Measurements from ENCODE around the gene TPK1. TPM values are rescaled to one million over a fixed set of nuclear protein-coding genes. Genes with fewer than 3 reads are reported as not detected.

TPK1 gene
- total and polyA plus RNA-seq, 2 of the 8 experiments (the other 6 are each of a cell fraction or from before 2014, with no cell fraction given) = 1.9 to 2.7 TPM

DNA sequence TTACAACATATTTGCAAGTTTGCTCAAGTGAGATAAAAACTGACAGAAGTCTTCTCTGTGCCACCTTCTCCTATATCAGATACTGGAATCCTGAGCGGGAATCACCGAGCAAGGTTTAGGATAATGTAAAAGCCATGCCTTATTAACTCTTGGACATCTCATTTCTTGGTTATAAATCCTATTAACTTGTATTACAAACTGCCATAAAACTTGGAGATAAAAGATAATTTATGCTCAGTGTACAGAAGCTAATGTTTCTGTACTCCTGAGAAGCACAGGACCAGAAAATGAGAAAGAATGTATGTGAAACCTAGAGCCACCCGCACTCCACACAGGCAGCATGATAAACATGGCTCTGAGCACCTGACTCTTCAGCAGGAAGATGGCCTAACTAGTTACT lies 251.1 kb downstream of the TPK1 start:
- no peak overlapping the region for H3K4ac ChIP-seq (replicated peaks; ENCODE audit: insufficient read length, low read depth, low read length)
- WGBS, 2 experiments (ENCODE audit: extremely low coverage in 1 of 2, insufficient coverage in 1 of 2, insufficient read length in 1 of 2, insufficient replicate concordance in 2 of 2, low coverage in 1 of 2, low lambda C conversion rate in 2 of 2, missing lambda C conversion rate in 1 of 2) = 93% methylated on average over 3 of the region's 3 CpGs; no CpG with 5 or more reads in 1 of the 2 experiments
- H3K4me1 ChIP-seq (replicated peaks in 1 of 4; ENCODE audit: control insufficient read depth in 3 of 4, insufficient read depth in 4 of 4, low read length in 3 of 4) = no peaks in the 10 kb centered on the region
- no peak overlapping the region for H3K23ac ChIP-seq (ENCODE audit: insufficient read length)
- FAIRE-seq (no peak), DNase-seq (ENCODE audit: low read depth in 1 of 2, low spot score in 2 of 2) (no peak)
- H3K4me2 ChIP-seq (ENCODE audit: insufficient read depth in 1 of 2, low read depth in 2 of 2, low read length in 2 of 2) = no peak overlapping the region
- H2BK12ac ChIP-seq (ENCODE audit: low read depth, low read length) = no peak overlapping the region
- no peak overlapping the region for H2BK120ac ChIP-seq (replicated peaks; ENCODE audit: low read depth, low read length)
- POLR2A ChIA-PET (ENCODE audit: partially characterized antibody) = no interaction called here
- H3K56ac ChIP-seq (replicated peaks; ENCODE audit: insufficient read length, low read depth, low read length) = no peak overlapping the region
- no peaks in the 10 kb centered on the region for H3K79me1 ChIP-seq (ENCODE audit: low read depth, low read length)
- no peak overlapping the region for H3K4me3 ChIP-seq (ENCODE audit: extremely low read depth in 1 of 4, insufficient read depth in 2 of 4, low read depth in 3 of 4, low read length in 4 of 4)
- no peaks in the 10 kb centered on the region for H3K36me3 ChIP-seq (ENCODE audit: control insufficient read depth in 2 of 4, insufficient read depth in 4 of 4, low read length in 3 of 4)
- no peak overlapping the region for H4K5ac ChIP-seq (ENCODE audit: insufficient read length, low read depth, low read length)
- H2BK5ac ChIP-seq (ENCODE audit: low read depth, low read length) = no peak overlapping the region
- H2BK20ac ChIP-seq (ENCODE audit: low read length) = no peak overlapping the region
- H3K14ac ChIP-seq (ENCODE audit: insufficient read length) = no peak overlapping the region
- no peak overlapping the region for H3K27ac ChIP-seq (ENCODE audit: low read depth, low read length)
- CTCF ChIA-PET (ENCODE audit: partially characterized antibody) = no interaction called here
- no peak overlapping the region for H3K18ac ChIP-seq (ENCODE audit: extremely low read depth, low read length)
- H2BK15ac ChIP-seq (ENCODE audit: low read length) = no peak overlapping the region
- no peaks in the 10 kb centered on the region for H3K9me3 ChIP-seq (ENCODE audit: insufficient read depth in 2 of 2, low read depth in 1 of 2, low read length in 1 of 2)
- no peak overlapping the region for H2AFZ ChIP-seq (ENCODE audit: low read length)
- no peaks in the 10 kb centered on the region for H3K27me3 ChIP-seq (replicated peaks in 1 of 4; ENCODE audit: control insufficient read depth in 3 of 4, extremely low read depth in 1 of 4, insufficient read depth in 3 of 4, low read length in 3 of 4)
- H3K79me2 ChIP-seq (ENCODE audit: control insufficient read depth in 1 of 2, insufficient read depth in 2 of 2, low read length in 2 of 2) = no peaks in the 10 kb centered on the region
- no peaks in the 10 kb centered on the region for H3K23me2 ChIP-seq (ENCODE audit: low read depth, low read length)
- H4K91ac ChIP-seq (replicated peaks; ENCODE audit: insufficient read length, low read length) = no peak overlapping the region
- TF ChIP-seq CEBPB (IDR thresholded peaks at IDR 0.05; ENCODE audit: low read depth, low read length) (no peak), TBP (IDR thresholded peaks at IDR 0.05; ENCODE audit: low read depth, low read length) (no peak), BACH1 (IDR thresholded peaks at IDR 0.05; ENCODE audit: low read length) (no peak), CBX5 (IDR thresholded peaks at IDR 0.05; ENCODE audit: low read depth, low read length) (no peak), CREB1 (IDR thresholded peaks at IDR 0.05) (no peak), TAF1 (IDR thresholded peaks at IDR 0.05; ENCODE audit: low read depth, low read length) (no peak), EZH2 (IDR thresholded peaks at IDR 0.05; ENCODE audit: low read depth, low read length, severe bottlenecking) (no peak), ZNF274 (IDR thresholded peaks at IDR 0.05; ENCODE audit: borderline replicate concordance, extremely low read depth, low read length) (no peak), SP1 (IDR thresholded peaks at IDR 0.05; ENCODE audit: low read depth, low read length) (no peak), BCL11A (IDR thresholded peaks at IDR 0.05; ENCODE audit: low read depth in 2 of 2, low read length in 2 of 2) (no peak), HDAC2 (IDR thresholded peaks at IDR 0.05; ENCODE audit: borderline replicate concordance in 1 of 2, low read depth in 2 of 2, low read length in 2 of 2) (no peak), ASH2L (IDR thresholded peaks at IDR 0.05; ENCODE audit: low read length) (no peak), TCF12 (IDR thresholded peaks at IDR 0.05; ENCODE audit: low read depth, low read length) (no peak)
- TF ChIP-seq, protein P1, sequence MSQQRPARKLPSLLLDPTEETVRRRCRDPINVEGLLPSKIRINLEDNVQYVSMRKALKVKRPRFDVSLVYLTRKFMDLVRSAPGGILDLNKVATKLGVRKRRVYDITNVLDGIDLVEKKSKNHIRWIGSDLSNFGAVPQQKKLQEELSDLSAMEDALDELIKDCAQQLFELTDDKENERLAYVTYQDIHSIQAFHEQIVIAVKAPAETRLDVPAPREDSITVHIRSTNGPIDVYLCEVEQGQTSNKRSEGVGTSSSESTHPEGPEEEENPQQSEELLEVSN (IDR thresholded peaks at IDR 0.05) = no peak
- H2AK5ac ChIP-seq (ENCODE audit: low read depth, low read length) = no peak overlapping the region
- H4K8ac ChIP-seq (ENCODE audit: extremely low read depth, insufficient read depth, low read length) = no peak overlapping the region
- H3K9ac ChIP-seq (replicated peaks in 1 of 4; ENCODE audit: extremely low read depth in 1 of 4, low read depth in 3 of 4, low read length in 3 of 4) = no peak overlapping the region
- H4K20me1 ChIP-seq (replicated peaks in 1 of 2; ENCODE audit: control insufficient read depth in 1 of 2, insufficient read depth in 2 of 2, low read length in 2 of 2) = no peaks in the 10 kb centered on the region

Measured in H1 (cell line).